DMS 273 (cell line): ENCODE measurements around the gene CKS2.
"Not testable (repeated sequence)": the region's sequence is repeated elsewhere in the genome, so short reads cannot be mapped to it uniquely, and the experiment has no call there.

Source experiments
- DNase-seq: peaks from one replicate; lab custom pipeline; 2025; ENCODE audit not compliant: unreplicated experiment; lab: John Stamatoyannopoulos, UW

Gene CKS2

GRCh38 chr9:89310475-89311345, at the start of gene CKS2:
Gene CKS2, plus strand, starts transcription at chr9:89311195. Its CDS starts 98 bp downstream, at chr9:89311293.
- DNase-seq, result peak; percentile 100

- no peak for DNase-seq
These were observed 37.3 kb upstream of the CKS2 start for GRCh38 chr9:89273528-89274279.

GRCh38 chr9:89274838-89275237, 36.2 kb upstream of the CKS2 start:
- DNase-seq, result no peak

GRCh38 chr9:89276040-89276439, 35.0 kb upstream of the CKS2 start:
- not testable (repeated sequence) for DNase-seq

DNA sequence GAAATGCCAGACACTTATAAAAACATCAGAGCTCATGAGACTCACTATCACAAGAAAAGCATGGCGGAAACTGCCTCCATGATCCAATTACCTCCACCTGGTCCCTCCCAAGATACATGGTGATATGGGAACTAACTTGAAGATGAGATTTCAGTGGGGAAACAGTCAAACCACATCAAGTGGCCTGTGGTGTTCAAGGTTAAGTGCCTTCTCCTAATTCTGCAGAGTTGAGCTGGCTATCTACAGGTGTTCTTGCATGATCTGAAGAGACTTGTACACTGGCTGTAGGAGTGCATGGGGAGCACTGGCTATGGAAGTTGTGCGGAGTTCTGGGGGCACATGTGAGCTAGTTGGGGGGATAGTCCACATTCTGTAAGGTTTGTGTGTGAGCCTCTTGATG, 34.0 kb upstream of the CKS2 start:
- DNase-seq, result no peak

GRCh38 chr9:89277454-89277853, 33.5 kb upstream of the CKS2 start:
- DNase-seq, result no peak

DNA sequence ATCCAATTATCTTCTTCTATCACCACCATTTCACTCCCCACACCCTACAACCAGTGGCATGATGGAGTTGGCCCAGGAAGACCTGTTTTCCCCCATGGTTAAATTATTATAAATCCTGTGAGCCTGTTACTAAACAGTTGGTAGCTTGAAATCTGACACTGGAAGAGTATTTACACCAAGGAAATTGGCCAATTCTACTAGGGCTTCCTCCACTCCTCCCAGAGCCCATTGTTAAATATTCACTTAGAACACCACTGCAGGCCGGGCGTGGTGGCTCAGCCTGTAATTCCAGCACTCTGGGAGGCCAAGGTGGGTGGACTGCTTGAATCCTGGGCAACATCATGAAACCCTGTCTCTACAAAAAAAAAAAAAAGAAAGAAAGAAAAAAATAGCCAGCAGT, 32.4 kb upstream of the CKS2 start:
- peak; percentile 6 for DNase-seq

DNA sequence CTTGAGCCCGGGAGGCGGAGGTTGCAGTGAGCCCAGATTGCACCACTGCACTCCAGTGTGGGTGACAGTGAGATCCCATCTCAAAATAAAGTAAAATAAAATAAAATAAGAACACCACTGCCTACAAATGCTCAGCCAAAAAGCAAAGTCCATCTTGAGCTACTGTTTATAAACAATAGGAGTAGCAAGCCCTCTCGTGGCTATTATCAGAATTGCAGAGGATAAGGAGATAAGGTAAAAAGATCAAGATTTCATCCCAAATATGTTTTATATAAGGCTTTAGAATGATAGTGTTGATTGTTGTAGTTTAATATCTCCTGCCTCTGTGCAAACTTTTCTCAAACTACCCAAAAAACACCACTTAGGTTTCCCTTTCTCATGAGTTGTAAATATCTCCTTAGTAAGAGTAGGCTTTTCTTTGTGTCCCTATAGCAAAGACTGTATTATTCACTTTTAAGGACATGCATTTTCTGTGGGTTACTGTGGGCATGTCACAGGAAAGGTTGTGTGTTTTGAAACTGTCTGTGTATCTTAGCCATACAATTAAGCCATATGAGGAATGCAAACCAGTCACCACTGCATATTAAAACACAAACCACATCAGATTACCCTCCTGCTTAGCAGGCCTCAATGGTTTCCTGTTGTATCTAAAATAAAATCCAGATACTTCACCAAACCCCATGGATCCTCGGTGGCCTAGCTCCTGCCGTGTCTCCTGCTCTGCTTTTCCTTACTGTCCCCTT, 31.8 kb upstream of the CKS2 start:
- peak; percentile 76 for DNase-seq

GRCh38 chr9:89281106-89281505, 29.9 kb upstream of the CKS2 start:
- no peak for DNase-seq

GRCh38 chr9:89282248-89282968, 28.6 kb upstream of the CKS2 start:
- DNase-seq, result not testable (repeated sequence)

DNA sequence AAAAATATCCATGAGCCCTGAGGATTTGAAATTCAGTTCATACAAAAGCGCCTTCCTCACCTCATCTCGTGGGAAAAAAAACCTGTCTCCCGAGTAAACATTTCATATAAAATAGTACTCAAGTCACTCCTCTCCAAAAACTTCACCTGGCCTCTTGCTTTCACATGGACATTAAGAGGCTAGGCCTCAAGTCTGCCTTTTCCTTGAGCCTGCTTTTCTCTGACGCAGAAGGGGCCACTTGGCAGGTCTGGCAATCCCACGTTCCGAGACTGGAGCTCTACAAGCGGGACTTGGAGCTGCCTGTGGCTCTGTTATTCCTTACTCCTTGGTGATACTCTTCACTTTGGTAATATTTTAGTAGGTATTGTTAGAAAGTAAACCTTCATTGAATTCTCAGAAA, 26.9 kb upstream of the CKS2 start:
- no peak for DNase-seq

DNA sequence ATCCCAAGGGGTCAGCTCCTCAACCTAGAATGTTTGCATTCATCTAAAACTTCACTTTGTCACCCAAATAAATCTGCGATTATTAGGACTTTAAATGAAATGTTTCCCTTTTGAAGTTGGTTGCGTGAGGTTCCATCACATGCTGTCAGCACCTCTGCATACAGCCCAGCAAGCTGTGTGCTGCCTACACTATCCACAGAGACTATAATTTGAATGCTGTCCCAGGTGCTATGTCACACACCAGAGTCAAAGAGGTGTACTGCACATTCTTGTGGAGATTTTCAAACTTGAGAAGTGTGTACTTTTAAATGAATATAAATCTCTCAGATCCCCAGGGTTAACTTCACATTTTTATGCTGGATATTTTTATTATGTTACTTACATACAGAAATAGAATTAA, 19.3 kb upstream of the CKS2 start:
- no peak for DNase-seq

GRCh38 chr9:89293014-89293413, 18.0 kb upstream of the CKS2 start:
- no peak for DNase-seq

- DNase-seq, result no peak
These were observed 15.6 kb upstream of the CKS2 start for GRCh38 chr9:89295400-89295799.

DNA sequence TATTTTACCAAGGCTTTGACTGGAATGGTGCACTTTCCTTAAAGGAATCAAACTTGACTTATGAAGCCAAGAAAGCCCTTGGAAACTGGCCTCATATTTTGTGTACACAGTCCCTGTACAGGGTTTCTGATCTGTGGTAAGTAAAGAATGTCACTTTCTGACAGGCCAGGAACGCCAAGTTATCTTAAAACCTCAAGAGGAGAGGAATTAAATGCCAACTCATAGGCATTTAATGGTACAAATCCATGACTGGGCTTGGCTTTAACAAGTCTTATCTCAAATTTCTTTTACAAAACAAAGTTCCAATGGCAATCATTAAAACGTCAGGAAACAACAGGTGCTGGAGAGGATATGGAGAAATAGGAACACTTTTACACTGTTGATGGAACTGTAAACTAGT, 9.0 kb upstream of the CKS2 start:
- not testable (repeated sequence) for DNase-seq

GRCh38 chr9:89304020-89304833, 6.8 kb upstream of the CKS2 start:
- no peak for DNase-seq

GRCh38 chr9:89304834-89305188, 6.2 kb upstream of the CKS2 start:
- no peak for DNase-seq

GRCh38 chr9:89305868-89306267, 5.1 kb upstream of the CKS2 start:
- DNase-seq, result no peak

DNA sequence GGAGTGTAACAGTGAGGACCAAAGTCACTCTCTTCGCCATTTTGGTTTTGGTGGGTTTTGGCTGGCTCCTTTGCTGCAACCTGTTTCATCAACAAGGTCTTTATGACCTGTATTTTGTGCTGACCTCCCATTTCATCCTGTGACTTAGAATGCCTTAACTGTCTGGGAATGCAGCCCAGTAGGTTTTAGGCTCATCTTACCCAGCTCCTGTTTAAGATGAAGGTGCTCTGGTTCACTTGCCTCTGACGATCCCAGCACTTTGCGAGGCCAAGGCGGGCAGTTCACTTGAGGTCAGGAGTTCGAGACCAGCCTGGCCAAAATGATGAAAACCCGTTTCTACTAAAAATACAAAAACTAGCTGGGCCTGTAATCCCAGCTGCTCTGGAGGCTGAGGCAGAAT, 1.8 kb upstream of the CKS2 start:
- DNase-seq, result no peak
